Activated naive CD4-positive, alpha-beta T cell treated with anti-CD3 and anti-CD28 coated beads, Interleukin-2, amount 50 U/mL, for 24 hours (primary cell): Measurements from ENCODE around the gene CDC73.

Experiments
- H3K27ac Mint-ChIP-seq: one replicate; pipeline ENCODE4 v1.8.0; 2021; ENCODE audit warnings: mild to moderate bottlenecking, mixed read lengths
- H3K27me3 Mint-ChIP-seq: one replicate; pipeline ENCODE4 v1.8.0; 2021; ENCODE audit warnings: mixed read lengths
- H3K36me3 Mint-ChIP-seq: one replicate; pipeline ENCODE4 v1.8.0; 2021; ENCODE audit warnings: mixed read lengths
- H3K4me1 Mint-ChIP-seq: one replicate; pipeline ENCODE4 v1.8.0; 2021; ENCODE audit warnings: mixed read lengths
- H3K4me3 Mint-ChIP-seq: one replicate; pipeline ENCODE4 v1.8.0; 2021; ENCODE audit warnings: mild to moderate bottlenecking, mixed read lengths
- H3K9me3 Mint-ChIP-seq: one replicate; pipeline ENCODE4 v1.8.0; 2021; ENCODE audit warnings: mixed read lengths

Gene CDC73

GRCh38 chr1:193121616-193122593 is at the start of gene CDC73:
Gene CDC73, plus strand, starts transcription at chr1:193122031. Its CDS starts 170 bp downstream, at chr1:193122201.
- Mint-ChIP-seq H3K27ac (peak within 1 kb of the TSS; percentile 95), H3K36me3 (peaks cover 3% of the 10 kb centered on the region), H3K4me1 (peaks cover 55% of the 10 kb centered on the region), H3K27me3 (no peaks in the 10 kb centered on the region), H3K9me3 (no peaks in the 10 kb centered on the region), H3K4me3 (peak within 1 kb of the TSS; percentile 98)

GRCh38 chr1:193077991-193078390 is 43.8 kb upstream of the CDC73 start:
- Mint-ChIP-seq H3K27me3 (no peaks in the 10 kb centered on the region), H3K4me1 (peaks cover 6% of the 10 kb centered on the region), H3K36me3 (peaks cover 30% of the 10 kb centered on the region), H3K9me3 (no peaks in the 10 kb centered on the region), H3K4me3 (no peak overlapping the region), H3K27ac (no peak overlapping the region)

GRCh38 chr1:193079187-193079586 is 42.6 kb upstream of the CDC73 start:
- Mint-ChIP-seq H3K27me3 (no peaks in the 10 kb centered on the region), H3K4me1 (peaks cover 5% of the 10 kb centered on the region), H3K36me3 (peaks cover 30% of the 10 kb centered on the region), H3K4me3 (no peak overlapping the region), H3K9me3 (no peaks in the 10 kb centered on the region), H3K27ac (no peak overlapping the region)

- H3K27ac Mint-ChIP-seq, result no peak overlapping the region
- H3K9me3 Mint-ChIP-seq, result no peaks in the 10 kb centered on the region
- peaks cover 22% of the 10 kb centered on the region for H3K36me3 Mint-ChIP-seq
- H3K4me3 Mint-ChIP-seq, result no peak overlapping the region
- H3K4me1 Mint-ChIP-seq, result no peaks in the 10 kb centered on the region
- no peaks in the 10 kb centered on the region for H3K27me3 Mint-ChIP-seq
Observed at GRCh38 chr1:193083365-193084088, 38.3 kb upstream of the CDC73 start.

- Mint-ChIP-seq H3K27me3 (no peaks in the 10 kb centered on the region), H3K9me3 (no peaks in the 10 kb centered on the region), H3K27ac (no peak overlapping the region), H3K4me1 (no peaks in the 10 kb centered on the region), H3K36me3 (peaks cover 16% of the 10 kb centered on the region), H3K4me3 (no peak overlapping the region)
Observed at GRCh38 chr1:193085263-193085662, 36.6 kb upstream of the CDC73 start.

- Mint-ChIP-seq H3K27ac (no peak overlapping the region), H3K9me3 (no peaks in the 10 kb centered on the region), H3K27me3 (no peaks in the 10 kb centered on the region), H3K4me1 (no peaks in the 10 kb centered on the region), H3K4me3 (no peak overlapping the region), H3K36me3 (peaks cover 13% of the 10 kb centered on the region)
Observed at GRCh38 chr1:193086342-193086741, 35.5 kb upstream of the CDC73 start.

GRCh38 chr1:193087893-193088292 is 33.9 kb upstream of the CDC73 start:
- Mint-ChIP-seq H3K4me1 (no peaks in the 10 kb centered on the region), H3K27ac (no peak overlapping the region), H3K36me3 (peaks cover 8% of the 10 kb centered on the region), H3K4me3 (no peak overlapping the region), H3K9me3 (no peaks in the 10 kb centered on the region), H3K27me3 (no peaks in the 10 kb centered on the region)

- no peaks in the 10 kb centered on the region for H3K9me3 Mint-ChIP-seq
- H3K27ac Mint-ChIP-seq, result peak overlapping the region; percentile 12
- no peaks in the 10 kb centered on the region for H3K4me1 Mint-ChIP-seq
- no peaks in the 10 kb centered on the region for H3K36me3 Mint-ChIP-seq
- no peaks in the 10 kb centered on the region for H3K27me3 Mint-ChIP-seq
- no peak overlapping the region for H3K4me3 Mint-ChIP-seq
Observed at GRCh38 chr1:193090865-193091264, 31.0 kb upstream of the CDC73 start.

- Mint-ChIP-seq H3K4me1 (no peaks in the 10 kb centered on the region), H3K27me3 (no peaks in the 10 kb centered on the region), H3K36me3 (peaks cover 9% of the 10 kb centered on the region), H3K4me3 (no peak overlapping the region), H3K27ac (no peak overlapping the region), H3K9me3 (no peaks in the 10 kb centered on the region)
Observed at GRCh38 chr1:193094112-193094511, 27.7 kb upstream of the CDC73 start.

GRCh38 chr1:193102662-193103061 is 19.2 kb upstream of the CDC73 start:
- Mint-ChIP-seq H3K9me3 (no peaks in the 10 kb centered on the region), H3K36me3 (no peaks in the 10 kb centered on the region), H3K27me3 (no peaks in the 10 kb centered on the region), H3K4me1 (peaks cover 28% of the 10 kb centered on the region), H3K4me3 (no peak overlapping the region), H3K27ac (no peak overlapping the region)

GRCh38 chr1:193103759-193104501 is 17.9 kb upstream of the CDC73 start:
- Mint-ChIP-seq H3K36me3 (no peaks in the 10 kb centered on the region), H3K9me3 (no peaks in the 10 kb centered on the region), H3K4me1 (peaks cover 28% of the 10 kb centered on the region), H3K27me3 (no peaks in the 10 kb centered on the region), H3K27ac (peak overlapping the region; percentile 30), H3K4me3 (peak overlapping the region; percentile 94)

- H3K27ac Mint-ChIP-seq, result peak overlapping the region; percentile 46
- peaks cover 28% of the 10 kb centered on the region for H3K4me1 Mint-ChIP-seq
- H3K27me3 Mint-ChIP-seq, result no peaks in the 10 kb centered on the region
- H3K36me3 Mint-ChIP-seq, result no peaks in the 10 kb centered on the region
- H3K9me3 Mint-ChIP-seq, result no peaks in the 10 kb centered on the region
- H3K4me3 Mint-ChIP-seq, result peak overlapping the region; percentile 94
Observed at GRCh38 chr1:193104502-193104906, 17.3 kb upstream of the CDC73 start.

GRCh38 chr1:193104907-193105820 is 16.7 kb upstream of the CDC73 start, which contains the start of gene GLRX2:
Gene GLRX2, minus strand, starts transcription at chr1:193105414. Its CDS starts 32 bp downstream, at chr1:193105382.
- H3K27ac Mint-ChIP-seq, result peak within 1 kb of the TSS; percentile 86
- peak within 1 kb of the TSS; percentile 94 for H3K4me3 Mint-ChIP-seq
- H3K36me3 Mint-ChIP-seq, result no peaks in the 10 kb centered on the region
- no peaks in the 10 kb centered on the region for H3K9me3 Mint-ChIP-seq
- H3K4me1 Mint-ChIP-seq, result peaks cover 28% of the 10 kb centered on the region
- no peaks in the 10 kb centered on the region for H3K27me3 Mint-ChIP-seq

- Mint-ChIP-seq H3K27me3 (no peaks in the 10 kb centered on the region), H3K9me3 (no peaks in the 10 kb centered on the region)
Observed at GRCh38 chr1:193105821-193106177, 16.0 kb upstream of the CDC73 start.

More at GRCh38 chr1:193105821-193106177, 16.0 kb upstream of the CDC73 start:
- peak overlapping the region; percentile 86 for H3K27ac Mint-ChIP-seq
- H3K4me1 Mint-ChIP-seq, result peaks cover 28% of the 10 kb centered on the region
- no peaks in the 10 kb centered on the region for H3K36me3 Mint-ChIP-seq
- H3K4me3 Mint-ChIP-seq, result peak overlapping the region; percentile 94
